Measurements from ENCODE around the gene THNSL1.

- TF ChIP-seq CTCF (conservative IDR thresholded peaks at IDR 0.05): no peak
- no peak for TF ChIP-seq ZFX (IDR thresholded peaks at IDR 0.05)
Observed at GRCh38 chr10:24969841-24970281, 46.6 kb upstream of the THNSL1 start.
